HG03064 (cell line): ENCODE data around the gene MYO5B.

Source experiments
- ATAC-seq: cut with Tn5 transposase; IDR thresholded peaks from one replicate; pipeline ENCODE4 v1.9.1; 2021; ENCODE audit warnings: low read depth; ENCODE audit not compliant: unreplicated experiment

Gene MYO5B

GRCh38 chr18:49863769-49864621 lies 331.0 kb downstream of the MYO5B start:
- ATAC-seq: no peak

GRCh38 chr18:49862656-49863385 lies 332.1 kb downstream of the MYO5B start:
- ATAC-seq: no peak

GRCh38 chr18:49861659-49862058 lies 333.3 kb downstream of the MYO5B start:
- no peak for ATAC-seq

GRCh38 chr18:49859725-49860124 lies 335.2 kb downstream of the MYO5B start:
- no peak for ATAC-seq

- no peak for ATAC-seq
Observed at GRCh38 chr18:49859021-49859359, 336.0 kb downstream of the MYO5B start.

GRCh38 chr18:49858309-49859020 lies 336.5 kb downstream of the MYO5B start:
- ATAC-seq: no peak

- ATAC-seq: no peak
Observed at GRCh38 chr18:49857708-49858107, 337.2 kb downstream of the MYO5B start.

GRCh38 chr18:49856496-49856895 lies 338.5 kb downstream of the MYO5B start:
- no peak for ATAC-seq

GRCh38 chr18:49855711-49856415 lies 339.1 kb downstream of the MYO5B start:
- ATAC-seq: no peak

- ATAC-seq: no peak
Observed at GRCh38 chr18:49854681-49855080, 340.3 kb downstream of the MYO5B start.

- no peak for ATAC-seq
Observed at GRCh38 chr18:49853436-49853835, 341.5 kb downstream of the MYO5B start.

GRCh38 chr18:49853011-49853410 lies 341.9 kb downstream of the MYO5B start:
- ATAC-seq: no peak

- no peak for ATAC-seq
Observed at GRCh38 chr18:49851624-49852023, 343.3 kb downstream of the MYO5B start.

- no peak for ATAC-seq
Observed at GRCh38 chr18:49850636-49851035, 344.3 kb downstream of the MYO5B start.

GRCh38 chr18:49849331-49850217 lies 345.4 kb downstream of the MYO5B start:
- ATAC-seq: no peak

GRCh38 chr18:49848115-49848514 lies 346.8 kb downstream of the MYO5B start:
- ATAC-seq: no peak

GRCh38 chr18:49847524-49847923 lies 347.4 kb downstream of the MYO5B start:
- ATAC-seq: no peak

- no peak for ATAC-seq
Observed at GRCh38 chr18:49846718-49847470, 348.1 kb downstream of the MYO5B start.

- no peak for ATAC-seq
Observed at GRCh38 chr18:49846361-49846662, 348.6 kb downstream of the MYO5B start.
